ENCODE measurements around the gene DNMT3B.

DNMT3B gene

GRCh38 chr20:32731882-32732266 is 30.3 kb upstream of the DNMT3B start:
- H3K9ac ChIP-seq (ENCODE audit: low read length): no peak overlapping the region
- no peak overlapping the region for H3K4me2 ChIP-seq (ENCODE audit: low read depth, low read length, poor library complexity, severe bottlenecking)
- H3K36me3 ChIP-seq (ENCODE audit: low read length): no peaks in the 10 kb centered on the region
- H3K4me3 ChIP-seq (ENCODE audit: insufficient read depth, low read length, poor library complexity, severe bottlenecking): no peak overlapping the region
- no peaks in the 10 kb centered on the region for H3K27me3 ChIP-seq (ENCODE audit: low read length)
- H4K20me1 ChIP-seq (ENCODE audit: low read depth, low read length): no peaks in the 10 kb centered on the region
- TF ChIP-seq EZH2phosphoT487 (conservative IDR thresholded peaks at IDR 0.05; ENCODE audit: low read length) (no peak), CTCF (IDR thresholded peaks at IDR 0.05; ENCODE audit: insufficient read depth, low read length, poor library complexity, severe bottlenecking) (no peak)
- H3K9me2 ChIP-seq (replicated peaks; ENCODE audit: insufficient read depth, low read length): no peaks in the 10 kb centered on the region
- H3K27ac ChIP-seq (ENCODE audit: low read depth, low read length): no peak overlapping the region
- H3K9me3 ChIP-seq (ENCODE audit: insufficient read depth, low read length): no peaks in the 10 kb centered on the region
- no peaks in the 10 kb centered on the region for H3K79me2 ChIP-seq (ENCODE audit: insufficient read depth, low read length)
- H2AFZ ChIP-seq (ENCODE audit: low read depth, low read length, severe bottlenecking): no peak overlapping the region
- no peaks in the 10 kb centered on the region for H3F3A ChIP-seq (ENCODE audit: insufficient read depth)

- H4K20me1 ChIP-seq (ENCODE audit: low read depth, low read length): no peaks in the 10 kb centered on the region
- H3K27me3 ChIP-seq (ENCODE audit: low read length): no peaks in the 10 kb centered on the region
- no peak for TF ChIP-seq CTCF (IDR thresholded peaks at IDR 0.05; ENCODE audit: insufficient read depth, low read length, poor library complexity, severe bottlenecking)
- no peak for TF ChIP-seq EZH2phosphoT487 (conservative IDR thresholded peaks at IDR 0.05; ENCODE audit: low read length)
- H3K4me3 ChIP-seq (ENCODE audit: insufficient read depth, low read length, poor library complexity, severe bottlenecking): no peak overlapping the region
- no peaks in the 10 kb centered on the region for H3K36me3 ChIP-seq (ENCODE audit: low read length)
- no peaks in the 10 kb centered on the region for H3K9me3 ChIP-seq (ENCODE audit: insufficient read depth, low read length)
- no peaks in the 10 kb centered on the region for H3K9me2 ChIP-seq (replicated peaks; ENCODE audit: insufficient read depth, low read length)
- no peak overlapping the region for H3K4me2 ChIP-seq (ENCODE audit: low read depth, low read length, poor library complexity, severe bottlenecking)
- H3K27ac ChIP-seq (ENCODE audit: low read depth, low read length): no peak overlapping the region
- no peak overlapping the region for H3K9ac ChIP-seq (ENCODE audit: low read length)
- H2AFZ ChIP-seq (ENCODE audit: low read depth, low read length, severe bottlenecking): no peak overlapping the region
- H3F3A ChIP-seq (ENCODE audit: insufficient read depth): 0 out of 2 replicates have a peak, but pooled peaks cover 4% of the 10 kb centered on the region
- H3K79me2 ChIP-seq (ENCODE audit: insufficient read depth, low read length): no peaks in the 10 kb centered on the region
Measured at GRCh38 chr20:32737371-32738223, 24.6 kb upstream of the DNMT3B start.

- Histone ChIP-seq H3K9me2 (replicated peaks; ENCODE audit: insufficient read depth, low read length) (no peaks in the 10 kb centered on the region), H3K36me3 (ENCODE audit: low read length) (no peaks in the 10 kb centered on the region), H2AFZ (ENCODE audit: low read depth, low read length, severe bottlenecking) (no peak overlapping the region), H3F3A (ENCODE audit: insufficient read depth) (0 out of 2 replicates have a peak, but pooled peaks cover 4% of the 10 kb centered on the region), H4K20me1 (ENCODE audit: low read depth, low read length) (no peaks in the 10 kb centered on the region), H3K79me2 (ENCODE audit: insufficient read depth, low read length) (no peaks in the 10 kb centered on the region), H3K4me2 (ENCODE audit: low read depth, low read length, poor library complexity, severe bottlenecking) (no peak overlapping the region), H3K9ac (ENCODE audit: low read length) (no peak overlapping the region), H3K27ac (ENCODE audit: low read depth, low read length) (no peak overlapping the region), H3K9me3 (ENCODE audit: insufficient read depth, low read length) (no peaks in the 10 kb centered on the region), H3K4me3 (ENCODE audit: insufficient read depth, low read length, poor library complexity, severe bottlenecking) (no peak overlapping the region), H3K27me3 (ENCODE audit: low read length) (no peaks in the 10 kb centered on the region)
- no peak for TF ChIP-seq EZH2phosphoT487 (conservative IDR thresholded peaks at IDR 0.05; ENCODE audit: low read length)
- no peak for TF ChIP-seq CTCF (IDR thresholded peaks at IDR 0.05; ENCODE audit: insufficient read depth, low read length, poor library complexity, severe bottlenecking)
Measured at GRCh38 chr20:32741151-32741550, 21.0 kb upstream of the DNMT3B start.
